Heart left ventricle (tissue), 16 donors: Measurements from ENCODE around the gene GNPAT. TPM values are rescaled to one million over a fixed set of nuclear protein-coding genes. Genes with fewer than 3 reads are reported as not detected.

Experiments
- ATAC-seq, 4 donors: fragments of 200-7000 bp; cut with Tn5 transposase; one replicate each; pipeline ENCODE4 v1.9.1; 2020 to 2022; ENCODE audit warnings: moderate library complexity in 4 of 4, mild to moderate bottlenecking in 3 of 4, moderate number of reproducible peaks in 1 of 4
- DNase-seq, 5 donors: peaks; one replicate each; pipeline ENCODE4 v3.0.0-alpha.2; 2020
- H3K27ac ChIP-seq, 12 donors: fragments of 200-600 bp; sonication (generic) in 4 of 12; one replicate each; pipeline versions ENCODE4 v1.5.0 to v1.8.0; 2016 to 2022; ENCODE audit warnings: mild to moderate bottlenecking in 2 of 12
- H3K27me3 ChIP-seq, 9 donors: fragments of 200-600 bp; sonication (generic) in 2 of 9; one replicate each; pipeline versions ENCODE4 v1.5.1 to v1.8.0; 2016 to 2022; ENCODE audit warnings: mild to moderate bottlenecking in 3 of 9
- H3K36me3 ChIP-seq, 9 donors: fragments of 200-600 bp; sonication (generic) in 2 of 9; one replicate each; pipeline versions ENCODE4 v1.5.0 to v1.8.0; 2018 to 2022; ENCODE audit warnings: mild to moderate bottlenecking in 2 of 9
- H3K4me1 ChIP-seq, 12 donors: fragments of 200-600 bp; sonication (generic) in 4 of 12; one replicate each; pipeline versions ENCODE4 v1.5.0 to v1.8.0; 2016 to 2022; ENCODE audit warnings: mild to moderate bottlenecking in 3 of 12
- H3K4me3 ChIP-seq, 12 donors: fragments of 200-600 bp; sonication (generic) in 4 of 12; one replicate each; pipeline versions ENCODE4 v1.5.0 to v1.8.0; 2017 to 2022; ENCODE audit warnings: mild to moderate bottlenecking in 9 of 12, moderate library complexity in 4 of 12
- H3K9me3 ChIP-seq, 12 donors: fragments of 200-600 bp; sonication (generic) in 4 of 12; one replicate each; pipeline versions ENCODE4 v1.5.0 to v1.8.0; 2016 to 2022; ENCODE audit warnings: mild to moderate bottlenecking in 1 of 12
- POLR2A ChIP-seq, 2 donors: fragments of 450-650 bp; IDR thresholded peaks; one replicate each; pipeline ENCODE4 v1.6.1; 2017; ENCODE audit warnings: antibody characterized with exemption in 2 of 2, mild to moderate bottlenecking in 2 of 2, moderate library complexity in 2 of 2
- WGBS, 4 donors: extraction: QIAGEN DNeasy Blood & Tissue Kit in 2 of 4; methylation state at CpG; one replicate each; pipeline versions ENCODE4 v1.1.5 to v1.1.7; 2013 to 2018; 5-methylcytosine and 5-hydroxymethylcytosine counted together
- intact Hi-C, 10 donors: fragments of 100-400 bp; cut with DNase I; formaldehyde crosslinking; loops; one replicate each; pipeline versions ENCODE4 v1.11.1 to v1.14.2; 2022
- polyA plus RNA-seq, 2 donors: library from polyadenylated mRNA; stranded (reverse); fragments of 200-250 nt; gene quantifications; one replicate each; pipeline ENCODE4 v1.2.3, GENCODE V29; 2013
- total RNA-seq, 9 donors: library from RNA; depleted of rRNA in 2 of 9; stranded (reverse); fragments of >200 nt in 2 of 9; fragmentation: NEBNext Ultra II Directional in 3 of 9; extraction: Animal tissue kit (Norgen Biotek cat#: 25700) in 3 of 9; gene quantifications; one replicate each; pipeline versions ENCODE4 v1.1.0 to v1.2.4, GENCODE V29; 2016 to 2023
- TF ChIP-seq, protein P1 (sequence below), 12 donors: fragments of 200-600 bp; sonication (generic) in 4 of 12; IDR thresholded peaks; one replicate each; pipeline versions ENCODE4 v1.5.0 to v1.8.0; 2018 to 2022; ENCODE audit warnings: antibody characterized with exemption in 12 of 12, mild to moderate bottlenecking in 5 of 12
- donor health status: ischemic (EF 13 %, LVEDD 7.1; RV severe dilation, severe dysfunction).
- donor health status: healthy with polysubstance abuse.
- donor health status: DM: no; HTN: yes; CAD: no.
- donor health status: DM: no; HTN: no; CAD: no.
- donor health status: ischemic (EF 25% LVEDD 6.9; RV normal size, moderate dysfunction).
- donor health status: ischemic (EF 25% LVEDD 5.7; RV mildly dilated, moderate dysfunction).
- donor health status: healthy.
- donor health status: DM: yes; HTN: yes; CAD: no.
- donor health status: ischemic (EF 35%, LVEDD 5.7; RV mildly dilated, moderate dysfunction).
- donor health status: nonischemic (EF 11% LVEDD 7.7; RV severe dilation, severe dysfunction).
- donor health status: DM: yes; HTN: yes; CAD: no.
- donor health status: PGD.
- donor health status: ischemic (EF 29% LVEDD 5.4; RV normal size, mild dysfunction).
- donor health status: nonischemic (EF 23%, LVEDD 6.1; RV moderate dilation, normal function).

The GNPAT gene
- total and polyA plus RNA-seq, 11 donors, result 43.3 to 62.6 (median 52.8) TPM

- no peak overlapping the region for H3K27ac ChIP-seq
- peaks cover 0 to 37% (median 32%) of the 10 kb centered on the region in 9 donors for H3K36me3 ChIP-seq
- TF ChIP-seq, protein P1, sequence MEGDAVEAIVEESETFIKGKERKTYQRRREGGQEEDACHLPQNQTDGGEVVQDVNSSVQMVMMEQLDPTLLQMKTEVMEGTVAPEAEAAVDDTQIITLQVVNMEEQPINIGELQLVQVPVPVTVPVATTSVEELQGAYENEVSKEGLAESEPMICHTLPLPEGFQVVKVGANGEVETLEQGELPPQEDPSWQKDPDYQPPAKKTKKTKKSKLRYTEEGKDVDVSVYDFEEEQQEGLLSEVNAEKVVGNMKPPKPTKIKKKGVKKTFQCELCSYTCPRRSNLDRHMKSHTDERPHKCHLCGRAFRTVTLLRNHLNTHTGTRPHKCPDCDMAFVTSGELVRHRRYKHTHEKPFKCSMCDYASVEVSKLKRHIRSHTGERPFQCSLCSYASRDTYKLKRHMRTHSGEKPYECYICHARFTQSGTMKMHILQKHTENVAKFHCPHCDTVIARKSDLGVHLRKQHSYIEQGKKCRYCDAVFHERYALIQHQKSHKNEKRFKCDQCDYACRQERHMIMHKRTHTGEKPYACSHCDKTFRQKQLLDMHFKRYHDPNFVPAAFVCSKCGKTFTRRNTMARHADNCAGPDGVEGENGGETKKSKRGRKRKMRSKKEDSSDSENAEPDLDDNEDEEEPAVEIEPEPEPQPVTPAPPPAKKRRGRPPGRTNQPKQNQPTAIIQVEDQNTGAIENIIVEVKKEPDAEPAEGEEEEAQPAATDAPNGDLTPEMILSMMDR (IDR thresholded peaks at IDR 0.05), result no peak
- no peak for TF ChIP-seq POLR2A (IDR thresholded peaks at IDR 0.05)
- no peaks in the 10 kb centered on the region for H3K9me3 ChIP-seq
- no peak for ATAC-seq
- no peak overlapping the region for H3K4me3 ChIP-seq
- no peak for DNase-seq
- H3K4me1 ChIP-seq, result peaks cover 0 to 9% (median 4%) of the 10 kb centered on the region in 12 donors
- WGBS, 4 donors, result 93 to 96% (median 95%) methylated on average over 7 of the region's 7 CpGs
- intact Hi-C loops, result no loop called here
- H3K27me3 ChIP-seq, result no peaks in the 10 kb centered on the region
These were observed 38.7 kb downstream of the GNPAT start for GRCh38 chr1:231279683-231280082.

- WGBS, 4 donors, result 92 to 97% (median 95%) methylated on average over 6 of the region's 6 CpGs
- Histone ChIP-seq H3K27me3 (no peaks in the 10 kb centered on the region), H3K36me3 (no peaks in the 10 kb centered on the region), H3K4me1 (peaks cover 0 to under 1% (median 0%) of the 10 kb centered on the region in 12 donors), H3K4me3 (no peak overlapping the region), H3K27ac (no peak overlapping the region), H3K9me3 (no peaks in the 10 kb centered on the region)
- DNase-seq (no peak), ATAC-seq (no peak)
- intact Hi-C loops, result no loop called here
- TF ChIP-seq POLR2A (IDR thresholded peaks at IDR 0.05), result no peak
- TF ChIP-seq, protein P1 (IDR thresholded peaks at IDR 0.05), result no peak
These were observed 43.4 kb downstream of the GNPAT start for GRCh38 chr1:231284441-231284840.

DNA sequence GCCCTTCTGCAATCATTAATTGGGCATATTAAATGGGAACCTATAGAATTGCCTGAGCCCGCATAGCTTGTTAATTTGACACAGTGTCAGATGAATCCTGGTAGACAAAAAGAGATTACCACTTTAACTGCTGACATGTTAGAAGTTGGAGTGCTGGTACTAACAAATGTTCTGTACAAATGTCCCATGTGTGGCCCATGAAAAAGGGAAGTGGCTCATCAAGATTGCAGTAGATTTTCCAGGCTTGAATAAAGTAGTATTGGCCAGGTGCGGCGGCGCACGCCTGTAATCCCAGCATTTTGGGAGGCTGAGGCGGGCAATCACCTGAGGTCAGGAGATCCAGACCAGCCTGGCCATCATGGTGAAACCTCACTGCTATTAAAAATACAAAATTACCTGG lies 45.6 kb downstream of the GNPAT start:
- no peaks in the 10 kb centered on the region for H3K9me3 ChIP-seq
- no peak overlapping the region for H3K4me3 ChIP-seq
- no peaks in the 10 kb centered on the region for H3K36me3 ChIP-seq
- 96 to 99% (median 97%) methylated on average over 4 to 6 of the region's 6 CpGs for WGBS, 4 donors
- H3K27ac ChIP-seq, result no peak overlapping the region
- intact Hi-C loops, result no loop called here
- no peaks in the 10 kb centered on the region for H3K4me1 ChIP-seq
- DNase-seq (no peak), ATAC-seq (no peak)
- no peak for TF ChIP-seq POLR2A (IDR thresholded peaks at IDR 0.05)
- TF ChIP-seq, protein P1 (IDR thresholded peaks at IDR 0.05), result no peak
- H3K27me3 ChIP-seq, result no peaks in the 10 kb centered on the region

DNA sequence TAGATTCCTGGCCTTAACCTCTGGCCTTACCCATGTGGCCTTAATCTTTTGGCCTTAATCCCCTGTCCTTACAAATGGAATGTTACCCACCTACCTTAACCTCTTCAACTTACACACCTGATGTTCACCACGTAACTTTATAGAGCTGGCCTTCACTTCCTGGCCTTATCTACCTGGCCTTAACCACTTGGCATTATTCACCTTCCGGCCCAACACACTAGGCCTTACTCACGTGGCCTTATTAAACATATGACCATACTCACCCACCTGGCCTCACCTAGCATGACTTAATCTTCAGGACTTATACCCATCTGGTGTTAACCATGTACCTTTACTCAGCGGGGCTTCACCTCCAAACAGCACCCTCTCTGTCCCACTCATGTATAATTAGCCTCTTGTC lies 54.9 kb downstream of the GNPAT start:
- intact Hi-C loops, result loop anchor here in 1 of 10 donors (5.0 kb wide), 1 partner anchor 49 kb away; no protein-coding TSS in a partner anchor
- no peak overlapping the region for H3K27ac ChIP-seq

More for the DNA sequence above, 54.9 kb downstream of the GNPAT start:
- Histone ChIP-seq H3K9me3 (no peaks in the 10 kb centered on the region), H3K27me3 (no peaks in the 10 kb centered on the region), H3K4me1 (no peaks in the 10 kb centered on the region), H3K36me3 (no peaks in the 10 kb centered on the region), H3K4me3 (no peak overlapping the region)
- ATAC-seq (no peak), DNase-seq (no peak)
- 96 to 99% (median 98%) methylated on average over 4 of the region's 4 CpGs for WGBS, 4 donors
- TF ChIP-seq, protein P1 (IDR thresholded peaks at IDR 0.05), result no peak
- TF ChIP-seq POLR2A (IDR thresholded peaks at IDR 0.05), result no peak
